GM19463 (cell line): ENCODE measurements around the gene SCNN1B.
"Not testable (repeated sequence)": the region's sequence is repeated elsewhere in the genome, so short reads cannot be mapped to it uniquely, and the experiment has no call there.

Source experiments
- ATAC-seq: cut with Tn5 transposase; IDR thresholded peaks from one replicate; pipeline ENCODE4 v1.9.1; 2021; ENCODE audit warnings: mild to moderate bottlenecking, moderate library complexity; ENCODE audit not compliant: unreplicated experiment

The SCNN1B gene

DNA sequence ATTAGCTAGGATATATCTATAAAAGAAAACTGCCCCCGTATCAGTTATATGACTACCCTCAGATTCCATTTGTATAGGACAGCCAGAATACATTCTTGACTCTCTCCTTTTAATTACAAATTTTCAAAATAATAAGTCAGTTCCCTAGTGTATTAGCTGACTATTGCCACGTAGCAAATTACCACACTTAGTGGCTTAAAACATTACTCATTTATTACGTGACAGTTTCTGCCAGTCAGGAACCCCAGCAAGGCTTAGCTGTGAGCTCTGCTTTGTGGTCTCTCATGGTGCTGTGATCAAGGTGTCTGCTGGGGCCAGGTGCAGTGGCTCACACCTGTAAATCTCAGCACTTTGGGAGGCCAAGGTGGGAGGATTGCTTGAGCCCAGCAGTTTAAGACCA, 13.9 kb upstream of the SCNN1B start:
- no peak for ATAC-seq

DNA sequence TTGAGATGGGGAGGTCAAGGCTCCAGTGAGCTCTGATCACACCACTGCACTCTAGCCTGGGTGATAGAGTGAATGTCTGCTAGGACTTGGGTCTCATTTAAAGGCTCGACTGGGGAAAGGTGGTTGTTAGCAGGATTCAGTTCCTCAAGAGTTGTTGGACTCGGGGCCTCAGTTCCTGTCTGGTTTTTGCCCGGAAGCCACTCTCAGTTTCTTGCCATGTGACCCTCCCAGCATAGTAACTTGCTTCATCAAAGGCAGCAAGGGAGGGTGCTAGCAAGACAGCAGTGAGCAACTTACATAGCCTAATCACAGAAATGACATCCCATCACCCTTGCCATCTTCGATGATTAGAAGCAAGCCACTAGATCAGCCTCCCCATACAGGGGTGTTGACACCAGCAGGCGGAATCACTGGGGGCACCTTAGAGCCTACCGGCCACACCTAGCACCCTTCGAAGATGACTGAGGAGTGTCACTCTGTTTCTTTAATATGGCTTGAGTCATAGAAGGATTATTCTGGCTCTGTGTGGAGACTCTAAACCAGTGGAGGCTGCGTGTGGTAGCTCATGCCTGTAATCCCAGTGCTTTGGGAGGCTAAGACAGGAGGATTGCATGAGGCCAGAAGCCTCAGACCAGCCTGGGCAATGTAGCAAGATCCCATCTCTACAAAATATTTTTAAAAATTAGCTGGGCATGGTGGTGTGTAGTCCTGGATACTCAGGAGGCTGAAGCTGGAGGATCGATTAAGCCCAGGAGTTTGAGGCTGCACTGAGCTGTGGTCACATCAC, 13.2 kb upstream of the SCNN1B start:
- ATAC-seq, result no peak

DNA sequence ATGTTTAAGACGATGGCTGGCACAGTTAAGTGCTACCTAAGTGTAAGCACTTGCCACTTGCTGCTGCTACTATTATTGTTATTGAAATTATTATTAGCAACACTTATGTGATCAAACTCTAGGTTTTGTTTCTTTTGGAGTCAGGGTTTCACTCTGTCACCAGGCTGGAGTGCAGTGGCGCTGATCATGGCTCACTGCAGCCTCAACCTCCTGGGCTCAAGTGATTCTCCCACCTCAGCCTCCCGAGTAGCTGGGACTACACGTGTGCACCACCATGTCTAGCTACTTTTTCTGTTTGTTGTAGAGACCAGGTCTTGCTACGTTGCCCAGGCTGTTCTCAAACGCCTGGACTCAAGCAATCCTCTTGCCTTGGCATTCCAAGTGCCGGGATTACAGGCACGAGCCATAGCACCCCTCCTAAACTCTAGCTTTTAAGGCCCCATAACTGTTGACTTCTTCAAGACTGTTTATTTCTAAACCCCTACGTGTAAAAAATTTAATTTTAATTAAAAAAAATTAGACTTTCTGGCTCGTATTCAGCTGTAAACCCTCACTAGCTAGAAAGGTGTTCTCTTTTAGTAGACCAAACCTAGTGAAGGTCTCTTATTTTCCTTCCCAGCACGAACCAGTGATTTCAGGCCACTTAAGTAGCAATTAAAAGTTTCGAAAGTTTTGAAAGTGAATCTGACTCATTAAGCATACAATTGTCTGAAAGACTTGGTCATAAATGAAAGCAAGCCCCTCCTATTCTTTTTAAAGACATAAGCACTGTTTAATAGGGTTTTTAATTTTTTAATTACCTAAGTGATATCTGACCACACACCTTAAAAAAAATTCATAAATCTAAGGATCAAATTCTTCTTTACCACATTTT, 11.7 kb upstream of the SCNN1B start:
- no peak for ATAC-seq

DNA sequence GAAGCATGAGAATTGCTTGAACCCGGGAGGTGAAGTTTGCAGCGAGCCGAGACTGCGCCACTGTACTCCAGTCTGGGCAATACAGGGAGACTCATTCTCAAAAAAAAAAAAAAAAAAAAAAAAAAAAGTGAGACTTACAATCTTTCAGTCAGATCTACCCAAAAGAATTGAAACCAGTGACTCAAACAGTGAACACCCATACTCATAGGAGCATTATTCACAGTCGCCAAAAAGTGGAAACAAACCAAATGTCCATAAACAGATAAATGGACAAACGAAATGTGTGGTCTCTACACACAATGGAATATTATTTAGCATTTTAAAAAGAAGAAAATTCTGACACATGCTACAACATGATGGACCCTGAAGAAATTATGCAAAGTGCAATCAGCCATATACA, 9.1 kb upstream of the SCNN1B start:
- ATAC-seq, result peak; percentile 50

DNA sequence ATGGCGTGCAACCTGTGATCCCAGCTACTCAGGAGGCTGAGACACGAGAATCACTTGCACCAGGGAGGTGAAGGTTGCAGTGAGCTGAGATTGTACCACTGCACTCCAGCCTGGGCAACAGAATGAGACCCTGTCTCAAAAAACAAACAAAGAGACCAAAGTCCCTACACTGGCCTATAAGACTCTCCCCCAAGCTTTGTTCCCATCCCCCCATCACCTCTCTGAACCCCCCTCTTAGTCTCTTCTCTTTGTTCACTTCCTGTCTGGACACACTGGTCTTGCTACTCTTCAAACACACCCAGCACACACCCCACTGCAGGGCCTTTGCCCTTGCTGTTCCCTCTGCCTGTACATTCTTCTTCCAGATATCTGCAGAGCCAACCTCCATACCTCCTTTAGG, 7.8 kb upstream of the SCNN1B start:
- no peak for ATAC-seq

DNA sequence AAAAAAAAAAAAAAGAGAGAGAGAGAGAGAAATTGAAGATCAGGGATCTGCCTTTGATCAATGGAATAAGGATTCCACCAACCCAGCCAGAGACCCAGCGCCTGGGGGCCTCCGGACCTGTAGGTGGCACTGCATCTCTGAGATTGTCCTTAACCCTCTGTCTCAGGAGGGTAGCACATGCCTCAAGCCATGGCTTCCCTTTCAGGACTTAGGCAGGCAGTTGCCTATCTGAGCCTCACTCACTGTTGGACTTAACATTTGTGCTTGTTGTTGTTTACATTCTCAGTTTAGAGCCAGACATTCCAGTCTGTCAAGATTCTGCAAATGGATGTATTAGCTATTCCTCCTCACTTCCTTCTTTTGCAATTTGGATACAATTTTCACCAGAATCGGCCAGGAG, 5.1 kb upstream of the SCNN1B start:
- ATAC-seq, result no peak

DNA sequence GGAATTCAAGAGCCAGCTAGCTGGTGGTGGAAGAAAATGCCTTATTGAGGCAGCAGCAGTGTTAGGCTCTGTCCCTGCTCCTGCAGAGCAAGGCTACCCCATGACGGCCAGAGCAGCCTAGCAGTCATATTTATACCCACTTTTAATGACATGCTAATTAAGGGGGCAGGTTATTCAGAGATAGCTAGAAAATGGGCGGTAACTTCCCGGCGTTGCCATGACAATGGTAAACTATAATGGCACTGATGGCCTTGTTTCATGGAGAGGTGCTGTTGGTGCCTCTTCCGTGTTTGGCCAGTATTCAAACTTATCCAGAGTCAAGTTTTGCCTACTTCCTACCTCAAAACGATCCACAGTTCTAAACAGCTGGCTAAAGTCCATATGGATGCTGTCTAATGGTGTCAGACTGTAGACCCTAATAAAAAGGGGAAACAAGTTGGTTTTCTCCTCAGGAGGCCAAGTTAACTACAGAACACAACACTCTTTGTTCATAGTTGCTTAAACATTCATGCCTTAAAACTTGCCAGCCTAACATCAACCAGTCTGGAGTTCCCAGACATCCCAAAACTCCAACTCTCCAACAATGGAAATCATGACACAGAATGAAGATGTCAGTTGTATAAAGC, 3.7 kb upstream of the SCNN1B start:
- ATAC-seq, result no peak

DNA sequence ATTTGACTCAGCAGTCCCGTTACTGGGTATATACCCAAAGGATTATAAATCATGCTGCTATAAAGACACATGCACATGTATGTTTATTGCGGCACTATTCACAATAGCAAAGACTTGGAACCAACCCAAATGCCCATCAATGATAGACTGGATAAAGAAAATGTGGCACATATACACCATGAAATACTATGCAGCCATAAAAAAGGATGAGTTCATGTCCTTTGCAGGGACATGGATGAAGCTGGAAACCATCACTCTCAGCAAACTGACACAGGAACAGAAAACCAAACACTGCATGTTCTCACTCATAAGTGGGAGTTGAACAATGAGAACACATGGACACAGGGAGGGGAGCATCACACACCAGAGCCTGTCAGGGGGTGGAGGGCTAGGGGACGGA, 2.3 kb upstream of the SCNN1B start:
- not testable (repeated sequence) for ATAC-seq

DNA sequence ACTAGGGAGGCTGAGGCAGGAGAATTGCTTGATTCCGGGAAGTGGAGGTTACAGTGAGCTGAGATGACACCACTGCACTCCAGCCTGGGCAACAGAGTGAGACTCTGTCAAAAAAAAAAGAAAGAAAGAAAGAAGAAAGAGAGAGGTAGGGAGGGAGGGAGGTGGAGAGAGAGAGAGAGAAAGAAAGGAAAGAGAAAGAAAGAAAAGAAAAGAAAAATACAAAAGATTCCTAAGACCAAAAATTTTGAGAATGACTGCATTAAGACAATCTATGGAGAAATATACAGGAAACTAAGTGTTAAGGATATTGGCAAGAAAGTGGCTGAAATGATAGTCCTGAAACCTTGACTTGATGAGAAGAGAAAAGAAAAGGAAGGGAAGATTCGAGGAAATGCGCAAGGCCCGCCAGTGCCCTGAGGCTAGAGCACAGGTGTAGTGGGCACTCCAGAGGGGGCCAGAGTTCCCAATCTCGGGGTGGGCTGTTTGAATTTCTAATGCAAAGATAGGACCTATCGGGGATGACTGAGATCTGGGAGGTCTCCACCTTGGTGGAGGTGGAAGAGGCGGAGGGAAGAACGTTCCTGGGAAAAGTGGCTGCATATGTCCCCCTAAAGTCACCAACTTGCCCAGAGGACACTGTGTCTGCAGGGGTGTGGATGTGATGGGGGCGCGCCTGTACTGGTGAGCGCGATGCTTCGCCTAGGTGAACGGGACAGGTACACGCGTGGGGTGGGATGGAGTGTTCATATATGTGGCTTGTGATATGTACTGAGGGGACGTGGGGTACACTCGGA, 654 bp upstream of the SCNN1B start:
- no peak for ATAC-seq

DNA sequence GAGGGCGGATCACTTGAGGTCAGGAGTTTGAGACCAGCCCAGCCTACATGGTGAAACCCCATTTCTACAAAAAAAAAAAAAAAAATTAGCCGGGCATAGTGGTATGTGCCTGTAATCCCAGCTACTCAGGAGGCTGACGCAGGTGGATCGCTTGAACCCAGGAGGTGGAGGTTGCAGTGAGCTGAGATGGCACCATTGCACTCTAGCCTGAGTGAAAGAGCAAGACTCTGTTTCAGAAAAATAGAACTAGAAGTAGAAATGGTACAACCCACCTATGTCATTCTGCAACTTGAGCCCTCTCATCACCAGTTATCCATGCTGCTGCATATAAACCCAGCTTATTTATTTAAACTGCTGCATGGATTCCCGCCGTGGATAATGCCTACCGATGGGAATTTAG, 1.6 kb downstream of the SCNN1B start:
- no peak for ATAC-seq

DNA sequence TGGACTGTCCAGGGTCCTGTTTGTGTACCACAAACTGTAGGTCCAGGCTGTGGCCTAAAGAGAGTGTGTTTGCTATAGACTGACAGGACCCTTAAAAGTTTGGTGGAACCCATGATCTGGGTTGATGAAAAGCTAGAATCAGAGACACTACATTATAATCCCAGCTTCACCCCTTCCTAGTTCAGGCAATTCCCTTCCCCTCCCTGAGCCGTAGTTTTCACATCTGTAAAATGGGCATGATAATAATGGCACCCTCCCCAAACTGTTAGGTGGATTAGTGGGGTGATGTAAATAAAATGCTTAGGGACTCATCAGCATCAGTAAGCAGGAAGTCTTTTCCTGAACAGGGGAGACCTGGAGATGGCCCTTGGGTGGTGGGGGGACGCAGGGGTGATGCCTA, 2.5 kb downstream of the SCNN1B start:
- no peak for ATAC-seq

DNA sequence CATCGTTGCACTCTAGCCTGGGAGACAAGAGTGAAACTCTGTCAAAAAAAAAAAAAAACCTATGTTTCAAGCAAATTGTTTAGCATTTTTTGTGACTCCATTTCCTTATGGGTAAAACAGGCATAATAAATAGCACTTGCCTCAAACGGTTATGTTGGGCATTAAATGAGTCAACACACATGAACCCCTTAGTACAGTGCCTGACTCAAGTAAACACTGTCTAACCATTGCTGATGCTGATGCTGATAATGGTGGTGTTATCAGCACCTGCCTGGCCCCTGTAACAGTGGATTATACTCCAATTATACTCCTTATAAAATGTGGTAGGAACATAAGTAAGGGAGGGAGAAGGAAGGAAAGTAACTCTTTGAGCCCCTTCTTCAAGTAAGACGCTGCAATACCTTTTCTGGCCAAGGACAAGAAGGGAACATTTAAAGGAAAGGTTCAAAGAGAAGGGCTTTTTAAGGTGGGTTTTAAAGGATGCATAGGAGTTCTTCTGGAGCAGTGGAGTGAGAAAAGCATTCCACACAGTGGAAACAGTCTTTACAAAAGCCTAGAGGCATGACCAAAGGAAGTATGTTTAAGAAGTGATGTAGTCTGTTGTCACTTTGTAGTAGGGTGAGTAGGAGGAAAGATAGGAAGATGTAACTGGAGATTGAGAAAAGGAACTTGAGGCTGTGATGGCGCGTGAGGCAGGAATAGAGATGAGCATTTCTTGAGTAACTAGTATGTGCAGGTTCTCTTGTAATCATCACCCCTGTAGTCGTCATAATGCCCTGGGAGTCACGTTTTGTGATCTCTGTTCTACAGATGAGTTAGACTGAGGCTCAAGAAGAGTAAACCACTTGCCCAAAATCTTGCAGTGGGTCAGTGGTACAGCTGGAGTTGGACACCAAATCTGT, 4.3 kb downstream of the SCNN1B start:
- ATAC-seq, result no peak

DNA sequence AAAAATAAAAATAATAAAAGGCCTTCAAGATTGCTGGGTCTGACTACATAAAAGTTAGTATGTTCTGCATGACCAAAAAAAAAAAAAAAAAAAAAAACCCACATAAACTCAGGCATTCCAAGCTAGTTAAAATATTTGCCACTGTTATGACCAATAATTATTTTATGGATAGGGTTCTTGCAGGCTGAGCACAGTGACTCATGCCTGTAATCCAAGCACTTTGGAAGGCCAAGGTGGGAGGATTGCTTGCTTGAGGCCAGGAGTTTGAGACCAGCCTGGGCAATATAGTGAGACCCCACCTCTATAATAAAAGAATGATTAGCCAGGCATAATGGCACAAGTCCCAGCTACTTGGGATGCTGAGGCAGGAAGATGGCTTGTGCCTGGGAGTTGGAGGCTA, 8.1 kb downstream of the SCNN1B start:
- ATAC-seq, result no peak

DNA sequence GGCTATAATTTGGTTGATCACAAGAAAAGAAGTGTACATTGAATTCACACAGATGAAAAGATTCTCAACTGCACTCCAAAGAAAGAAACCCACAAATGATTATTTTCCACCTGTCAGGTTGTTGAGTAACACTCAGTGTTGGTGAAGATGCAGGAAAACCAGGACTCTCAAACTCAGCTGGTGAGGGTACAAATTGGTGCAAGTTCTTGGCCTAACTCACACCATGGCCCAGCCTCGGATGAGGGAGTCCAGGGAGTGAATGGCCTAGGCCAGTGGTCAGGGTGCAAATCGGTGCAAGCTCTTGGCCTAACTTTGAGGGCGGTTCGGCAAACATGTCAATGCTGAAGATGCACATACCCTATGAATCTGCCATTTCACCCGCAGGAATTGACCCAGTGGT, 8.6 kb downstream of the SCNN1B start:
- no peak for ATAC-seq

DNA sequence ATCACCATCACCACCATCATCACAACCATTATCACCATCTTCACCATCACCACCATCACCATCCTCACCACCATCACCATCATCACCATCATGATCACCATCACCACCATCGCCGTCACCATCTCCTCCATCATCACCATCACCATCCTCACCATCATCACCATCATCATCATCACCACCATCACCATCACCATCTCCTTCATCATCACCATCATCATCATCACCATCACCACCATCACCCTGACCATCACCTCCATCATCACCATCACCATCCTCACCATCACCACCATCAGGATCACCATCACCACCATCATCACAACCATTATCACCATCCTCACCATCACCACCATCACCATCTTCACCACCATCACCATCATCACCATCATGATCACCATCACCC, 14.1 kb downstream of the SCNN1B start:
- no peak for ATAC-seq

DNA sequence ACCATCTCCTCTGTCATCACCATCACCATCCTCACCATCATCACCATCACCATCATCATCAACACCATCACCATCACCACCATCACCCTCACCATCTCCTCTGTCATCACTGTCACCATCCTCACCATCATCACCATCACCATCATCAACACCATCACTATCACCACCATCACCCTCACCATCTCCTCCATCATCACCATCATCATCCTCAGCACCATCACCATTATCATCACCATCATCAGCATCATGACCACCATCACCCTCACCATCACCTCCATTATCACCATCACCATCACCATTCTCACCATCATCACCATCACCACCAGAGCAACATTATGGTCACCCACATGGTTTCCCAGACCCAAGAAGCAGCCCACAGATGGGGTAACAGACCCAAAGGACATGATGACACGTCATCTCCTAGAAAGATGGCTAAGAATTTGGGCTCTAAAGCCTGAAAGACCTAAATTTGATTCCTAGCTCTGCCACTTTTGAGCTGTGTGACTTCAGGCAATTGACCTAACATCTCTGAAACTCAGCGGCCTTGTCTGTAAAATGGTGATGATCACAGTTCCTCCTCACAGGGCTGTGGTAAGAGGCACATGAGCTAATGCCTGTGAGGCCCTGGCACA, 14.6 kb downstream of the SCNN1B start:
- ATAC-seq, result no peak

DNA sequence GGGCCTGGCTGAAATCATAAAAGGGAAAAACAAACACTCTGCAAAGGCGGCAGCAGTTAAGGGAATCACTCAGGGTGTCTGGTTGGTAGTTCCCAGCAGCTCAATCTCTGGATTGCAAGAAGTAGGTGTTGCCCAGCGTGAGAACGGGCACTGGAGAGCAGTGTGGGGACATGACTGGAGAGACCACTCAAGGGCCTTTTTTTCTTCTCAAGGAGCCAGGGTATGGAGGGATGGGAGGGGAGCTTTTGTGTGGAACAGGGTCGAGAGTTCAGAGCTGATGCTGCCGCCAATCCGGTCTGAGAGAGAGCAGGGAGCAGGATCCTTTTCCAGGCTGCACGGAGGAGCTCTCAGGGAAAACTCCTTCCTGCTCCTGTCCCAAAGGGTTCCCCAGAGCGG, 15.2 kb downstream of the SCNN1B start:
- ATAC-seq, result no peak

DNA sequence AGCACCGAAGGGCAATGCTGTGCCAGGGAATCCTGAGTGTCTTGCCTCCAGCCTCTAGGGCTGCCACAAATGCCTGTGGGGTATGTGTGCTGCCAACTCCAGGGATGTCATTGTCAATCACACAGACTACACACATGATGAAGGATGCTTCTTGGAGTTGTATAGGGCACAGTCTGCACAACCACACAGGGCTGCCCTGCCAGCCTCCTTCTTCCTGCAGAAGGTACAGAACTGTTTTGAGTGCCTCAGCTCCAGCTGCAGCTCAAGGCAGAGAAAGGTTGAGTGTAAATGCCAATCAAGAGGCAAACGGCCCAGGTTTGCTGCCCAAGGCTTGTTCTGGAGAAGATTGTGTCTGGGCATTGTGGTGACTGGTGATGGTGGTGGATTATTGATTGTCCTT, 15.6 kb downstream of the SCNN1B start:
- ATAC-seq, result no peak

DNA sequence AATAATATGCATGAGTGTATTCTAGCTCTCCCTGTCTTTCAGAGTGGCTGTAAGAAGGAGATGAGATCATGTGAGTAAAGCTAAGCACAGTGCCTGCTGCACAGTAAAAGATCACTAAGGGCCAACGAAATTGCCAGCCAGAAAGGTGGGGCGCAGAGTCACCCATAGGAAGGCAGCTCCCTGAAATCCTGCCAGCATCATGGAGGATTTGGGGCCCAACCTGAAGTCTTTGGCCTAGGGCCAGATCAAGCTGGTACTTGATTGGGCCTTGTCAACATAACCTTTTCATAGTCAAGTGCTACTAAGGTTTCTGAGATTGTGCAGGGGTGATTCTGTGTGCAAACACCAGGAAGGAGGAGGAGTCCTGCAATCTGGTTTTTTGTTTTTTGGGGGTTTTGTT, 16.5 kb downstream of the SCNN1B start:
- ATAC-seq, result no peak
